SK-N-SH treated with all-trans-retinoic acid at 6 μM for 48 hours (cell line): ENCODE measurements around the gene KCNMB2.

Experiments
- CREB5 ChIP-seq: fragments of 250-450 bp; sonication (Bioruptor Pico); IDR thresholded peaks from 2 replicates; pipeline ENCODE4 v1.5.1; 2020; ENCODE audit warnings: low read depth, mild to moderate bottlenecking, moderate library complexity
- ESRRG ChIP-seq: fragments of 250-450 bp; sonication (Bioruptor Pico); IDR thresholded peaks from 2 replicates; pipeline ENCODE4 v1.6.1; 2021; ENCODE audit warnings: mild to moderate bottlenecking
- POU6F1 ChIP-seq: fragments of 250-450 bp; sonication (Bioruptor Pico); IDR thresholded peaks from 2 replicates; pipeline ENCODE4 v1.8.0; 2021; ENCODE audit warnings: low read depth, mild to moderate bottlenecking, moderate library complexity, borderline replicate concordance
- SNAI2 ChIP-seq: fragments of 250-450 bp; sonication (Bioruptor Pico); IDR thresholded peaks from 2 replicates; pipeline ENCODE4 v1.5.0; 2020; ENCODE audit warnings: mild to moderate bottlenecking, moderate library complexity
- TOX ChIP-seq: fragments of 250-450 bp; sonication (Bioruptor Pico); IDR thresholded peaks from 2 replicates; pipeline ENCODE4 v1.8.0; 2021; ENCODE audit warnings: mild to moderate bottlenecking, moderate library complexity, borderline replicate concordance
- ZC3H10 ChIP-seq: fragments of 250-450 bp; sonication (Bioruptor Pico); IDR thresholded peaks from 2 replicates; pipeline ENCODE4 v1.5.1; 2021; ENCODE audit warnings: mild to moderate bottlenecking, moderate library complexity
- ZFP30 ChIP-seq: fragments of 450-650 bp; formaldehyde crosslinking; IDR thresholded peaks from 2 replicates; pipeline ENCODE4 v1.5.0; 2022; ENCODE audit warnings: mild to moderate bottlenecking, moderate library complexity

- TF ChIP-seq CREB5 (no peak), ZFP30 (CRISPR knock-in tag) (no peak), ZC3H10 (CRISPR knock-in tag) (no peak), SNAI2 (CRISPR knock-in tag) (no peak), TOX (CRISPR knock-in tag) (no peak), POU6F1 (no peak), ESRRG (CRISPR knock-in tag) (no peak)
These were observed 18.4 kb upstream of the KCNMB2 start for GRCh38 chr3:178517665-178518334.
